Rectal smooth muscle tissue (tissue), 1 donor: ENCODE measurements around the gene SRM.
"Not testable (repeated sequence)": the region's sequence is repeated elsewhere in the genome, so short reads cannot be mapped to it uniquely, and the experiment has no call there.

Experiments
- H3K27ac ChIP-seq: one replicate; pipeline ENCODE4 v1.7.0; 2013; ENCODE audit warnings: low read depth, low read length, inconsistent platforms
- H3K27me3 ChIP-seq: one replicate; pipeline ENCODE4 v1.7.0; 2013; ENCODE audit warnings: low read length; ENCODE audit not compliant: control insufficient read depth, insufficient read depth
- H3K36me3 ChIP-seq: one replicate; pipeline ENCODE4 v1.7.0; 2013; ENCODE audit warnings: low read length; ENCODE audit not compliant: control insufficient read depth, insufficient read depth
- H3K4me1 ChIP-seq: one replicate; pipeline ENCODE4 v1.7.0; 2013; ENCODE audit warnings: low read length; ENCODE audit not compliant: control insufficient read depth, insufficient read depth
- H3K4me3 ChIP-seq: one replicate; pipeline ENCODE4 v1.7.0; 2013; ENCODE audit warnings: low read length
- H3K9ac ChIP-seq: one replicate; pipeline ENCODE4 v1.7.0; 2013; ENCODE audit warnings: low read length

The SRM gene

GRCh38 chr1:11046625-11047365 is 13.0 kb downstream of the SRM start, which contains the start of gene MASP2:
TSS of gene MASP2 (minus strand) at chr1:11047239. CDS start at chr1:11047207, 32 bp downstream.
- H3K27me3 ChIP-seq: no peaks in the 10 kb centered on the region
- no peak within 1 kb of the TSS for H3K9ac ChIP-seq
- H3K4me1 ChIP-seq: no peaks in the 10 kb centered on the region
- H3K36me3 ChIP-seq: no peaks in the 10 kb centered on the region
- H3K4me3 ChIP-seq: no peak within 1 kb of the TSS
- H3K27ac ChIP-seq: no peak within 1 kb of the TSS

DNA sequence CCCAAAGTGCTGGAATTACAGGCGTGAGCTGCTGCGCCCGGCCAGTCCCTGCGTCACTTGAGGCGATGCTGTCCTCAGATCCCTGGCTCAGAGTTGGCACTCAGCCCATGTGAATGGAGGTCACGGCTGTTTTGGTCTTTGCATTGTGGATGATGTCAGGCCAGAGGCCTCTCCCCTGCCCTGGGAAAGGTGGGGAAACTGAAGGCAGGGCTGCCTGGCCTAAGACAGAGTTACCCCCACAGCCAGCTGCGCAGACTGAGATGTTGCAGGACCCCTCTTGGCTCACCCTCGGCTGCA is 13.6 kb downstream of the SRM start:
- Histone ChIP-seq H3K36me3 (no peaks in the 10 kb centered on the region), H3K9ac (no peak overlapping the region)

DNA sequence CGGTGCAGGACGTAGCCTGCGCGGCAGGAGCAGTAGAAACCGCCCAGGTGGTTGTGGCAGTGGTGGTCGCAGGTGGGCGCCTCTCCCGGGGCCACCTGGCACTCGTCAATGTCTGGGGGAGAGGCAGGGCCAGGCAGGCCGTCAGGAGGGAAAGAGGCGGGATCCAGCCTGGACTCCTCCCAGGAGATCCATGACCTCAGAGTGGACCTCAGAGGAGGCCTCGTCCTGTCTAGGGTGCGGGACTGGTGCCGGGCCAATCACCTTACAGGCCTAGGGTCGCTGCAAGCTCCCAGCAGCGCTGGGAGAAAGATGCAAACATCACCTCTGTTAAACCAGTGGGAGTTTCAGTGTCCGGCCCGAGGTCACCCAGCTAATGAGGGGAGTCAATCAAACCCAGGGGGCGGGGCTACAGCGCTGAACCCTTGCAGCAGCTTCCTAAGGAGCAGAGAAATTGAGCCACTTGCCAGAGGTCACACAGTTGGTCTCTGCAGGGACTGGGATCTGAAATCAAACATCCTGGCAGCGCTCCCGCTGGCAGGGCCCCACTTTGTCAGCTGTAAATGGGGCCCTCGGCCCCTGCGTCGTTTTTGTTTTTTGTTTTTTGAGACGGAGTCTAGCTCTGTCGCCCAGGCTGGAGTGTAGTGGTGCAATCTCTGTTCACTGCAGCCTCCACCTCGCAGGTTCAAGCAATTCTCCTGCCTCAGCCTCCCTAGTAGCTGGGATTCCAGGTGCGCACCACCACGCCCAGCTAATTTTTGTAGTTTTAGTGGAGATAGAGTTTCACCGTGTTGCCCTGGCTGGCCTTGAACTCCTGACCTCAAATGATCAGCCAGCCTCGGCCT is 14.2 kb downstream of the SRM start:
- Histone ChIP-seq H3K9ac (no peak overlapping the region), H3K4me1 (no peaks in the 10 kb centered on the region), H3K27ac (no peak overlapping the region), H3K36me3 (no peaks in the 10 kb centered on the region), H3K27me3 (no peaks in the 10 kb centered on the region), H3K4me3 (no peak overlapping the region)

More for the DNA sequence above, 13.6 kb downstream of the SRM start:
- Histone ChIP-seq H3K27me3 (no peaks in the 10 kb centered on the region), H3K4me3 (no peak overlapping the region), H3K4me1 (no peaks in the 10 kb centered on the region), H3K27ac (no peak overlapping the region)

DNA sequence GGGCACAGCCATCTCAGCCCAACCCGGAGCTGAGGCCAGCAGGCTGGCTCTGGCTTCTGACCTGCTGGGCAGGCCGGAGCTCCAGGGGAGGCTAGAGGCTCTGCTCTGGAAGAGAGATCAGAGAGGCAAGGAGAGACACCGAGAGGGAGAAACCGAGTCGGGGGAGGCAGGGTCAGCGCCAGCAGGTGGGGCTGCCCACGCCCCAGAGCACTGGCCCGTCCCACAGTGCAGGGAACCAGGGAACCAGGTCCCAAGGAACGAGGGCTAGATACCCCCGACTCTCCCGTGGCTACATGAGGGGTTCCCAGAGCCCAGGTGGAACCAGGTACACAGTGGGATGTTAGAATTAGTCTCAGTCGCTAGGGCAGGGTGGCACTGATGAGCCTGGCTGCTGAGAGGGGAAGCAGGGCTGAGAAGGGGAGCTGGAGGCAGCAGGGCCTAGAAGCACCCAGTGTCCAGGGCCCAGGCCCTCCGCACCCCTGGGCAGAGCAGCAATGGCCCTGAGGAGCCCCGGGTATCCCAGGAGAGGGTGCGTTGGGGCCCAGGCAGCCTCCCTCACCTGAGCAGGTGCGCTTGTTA is 14.9 kb downstream of the SRM start:
- Histone ChIP-seq H3K4me3 (no peak overlapping the region), H3K9ac (no peak overlapping the region), H3K27ac (no peak overlapping the region), H3K36me3 (no peaks in the 10 kb centered on the region), H3K4me1 (no peaks in the 10 kb centered on the region), H3K27me3 (no peaks in the 10 kb centered on the region)

DNA sequence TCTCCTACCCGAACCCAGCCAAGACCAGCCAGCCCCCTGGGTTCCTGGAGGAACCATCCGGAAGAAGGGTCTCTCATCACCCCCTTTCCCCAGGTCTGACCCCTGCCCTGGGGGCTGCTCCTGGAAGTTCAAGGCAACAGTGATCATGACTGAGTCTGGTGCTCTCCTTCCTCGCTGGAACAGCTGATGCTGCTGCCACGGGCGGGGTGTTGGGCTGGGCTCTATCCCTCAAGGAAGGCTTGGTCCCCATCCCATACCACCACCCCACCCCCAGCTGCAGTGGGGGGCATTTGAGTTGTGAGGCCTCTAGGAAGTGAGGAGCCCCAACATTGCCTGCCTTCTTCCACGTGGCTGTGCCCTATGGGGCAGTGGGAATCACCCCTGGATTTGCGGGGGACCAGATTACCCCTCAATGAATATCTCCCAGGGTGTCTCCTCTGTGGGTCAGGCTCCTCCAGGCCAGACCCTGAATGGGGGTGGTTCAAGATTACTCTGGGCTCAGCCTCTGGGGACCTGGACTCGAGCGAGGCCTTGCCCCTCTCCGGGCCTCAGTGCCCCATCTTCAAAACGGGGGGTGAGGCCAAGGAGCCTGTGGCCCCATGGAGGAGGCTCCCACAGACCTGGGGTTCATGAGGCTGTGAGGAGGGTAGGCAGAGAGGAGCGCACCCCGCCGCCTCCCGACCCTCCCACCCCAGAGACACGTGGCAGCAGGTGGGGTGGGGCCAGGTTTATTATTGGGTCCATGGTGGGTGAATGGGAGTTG is 15.6 kb downstream of the SRM start:
- Histone ChIP-seq H3K36me3 (no peaks in the 10 kb centered on the region), H3K4me1 (no peaks in the 10 kb centered on the region), H3K27me3 (no peaks in the 10 kb centered on the region), H3K27ac (no peak overlapping the region), H3K4me3 (no peak overlapping the region), H3K9ac (no peak overlapping the region)

DNA sequence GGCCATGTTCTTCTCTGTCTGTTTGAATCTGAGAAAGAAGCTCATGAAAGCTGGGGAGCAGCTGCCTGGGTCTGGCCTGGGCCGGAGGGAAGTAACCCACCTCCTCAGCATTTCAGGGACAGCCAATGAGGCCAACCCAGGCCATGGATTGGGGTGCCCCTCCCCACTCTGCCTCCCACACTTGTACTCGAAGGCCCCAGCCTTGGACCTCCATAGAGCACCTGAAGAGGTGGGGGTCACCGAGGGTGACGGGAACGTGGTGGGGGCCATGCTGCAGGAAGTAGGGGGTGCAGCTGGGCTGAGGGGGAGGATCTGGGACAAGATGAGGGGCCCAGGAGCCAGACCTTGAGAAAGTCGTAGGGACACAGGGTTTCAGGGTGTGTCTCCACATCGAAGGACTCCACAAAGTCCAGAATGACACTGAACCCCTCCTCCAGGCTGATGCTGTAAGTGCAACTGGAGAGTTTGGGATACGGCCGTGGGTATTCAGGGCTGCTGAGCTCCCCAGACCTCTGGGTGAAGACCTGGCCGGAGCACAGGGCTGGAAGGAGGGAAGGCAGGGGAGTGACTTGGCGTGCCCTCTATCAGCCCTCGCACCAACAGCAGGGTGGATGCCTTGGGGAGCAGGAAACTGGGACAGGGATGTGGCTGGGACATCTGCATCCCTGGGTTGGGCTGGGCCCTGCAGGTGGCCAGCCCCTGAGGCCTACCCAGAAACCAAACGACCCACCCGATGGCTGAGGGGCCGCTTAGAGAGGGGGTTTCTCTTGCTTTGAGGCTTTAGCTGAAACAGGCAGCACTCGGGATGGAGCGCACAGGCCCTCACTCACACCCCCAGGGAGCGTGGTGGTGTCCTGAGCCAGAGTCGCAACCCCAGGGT is 16.6 kb downstream of the SRM start:
- Histone ChIP-seq H3K27me3 (no peaks in the 10 kb centered on the region), H3K9ac (no peak overlapping the region), H3K36me3 (no peaks in the 10 kb centered on the region), H3K27ac (no peak overlapping the region), H3K4me3 (no peak overlapping the region), H3K4me1 (no peaks in the 10 kb centered on the region)

- Histone ChIP-seq H3K4me3 (no peak overlapping the region), H3K27ac (no peak overlapping the region), H3K9ac (no peak overlapping the region), H3K27me3 (no peaks in the 10 kb centered on the region), H3K4me1 (no peaks in the 10 kb centered on the region), H3K36me3 (no peaks in the 10 kb centered on the region)
Observed at GRCh38 chr1:11042065-11042464, 17.8 kb downstream of the SRM start.

DNA sequence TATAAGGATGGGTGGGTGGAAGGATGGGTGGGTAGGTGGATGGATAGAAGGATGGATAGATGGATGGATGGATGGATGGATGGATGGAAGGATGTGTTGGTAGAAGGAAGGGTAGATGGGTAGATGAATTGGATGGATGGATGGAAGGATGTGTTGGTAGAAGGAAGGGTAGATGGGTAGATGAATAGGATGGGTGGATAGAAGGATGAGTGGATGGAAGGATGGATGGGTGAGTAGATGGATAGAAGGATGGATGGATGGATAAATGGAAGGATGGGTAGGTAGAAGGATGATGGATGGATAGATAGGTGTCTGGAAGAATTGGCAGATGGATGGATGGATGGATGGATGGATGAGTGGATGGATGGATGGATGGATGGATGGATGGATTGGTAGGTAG is 18.8 kb downstream of the SRM start:
- Histone ChIP-seq H3K9ac (no peak overlapping the region), H3K27me3 (no peaks in the 10 kb centered on the region), H3K36me3 (no peaks in the 10 kb centered on the region), H3K4me3 (no peak overlapping the region), H3K27ac (no peak overlapping the region), H3K4me1 (no peaks in the 10 kb centered on the region)

DNA sequence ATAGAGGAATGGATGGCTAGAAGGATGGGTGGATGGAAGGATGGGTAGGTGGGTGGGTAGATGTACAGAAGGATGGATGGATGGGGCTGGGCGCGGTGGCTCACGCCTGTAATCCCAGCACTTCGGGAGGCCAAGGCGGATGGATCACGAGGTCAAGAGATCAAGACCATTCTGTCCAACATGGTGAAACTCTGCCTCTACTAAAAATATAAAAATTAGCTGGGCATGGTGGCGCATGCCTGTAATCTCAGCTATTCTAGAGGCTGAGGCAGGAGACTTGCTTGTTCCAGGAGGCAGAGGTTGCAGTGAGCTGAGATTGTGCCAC is 19.8 kb downstream of the SRM start:
- H3K27me3 ChIP-seq, H3K36me3 ChIP-seq, H3K9ac ChIP-seq, H3K4me3 ChIP-seq, H3K27ac ChIP-seq, H3K4me1 ChIP-seq: not testable (repeated sequence)

GRCh38 chr1:11039351-11040104 is 20.3 kb downstream of the SRM start:
- Histone ChIP-seq H3K4me3 (no peak overlapping the region), H3K36me3 (no peaks in the 10 kb centered on the region), H3K27me3 (no peaks in the 10 kb centered on the region), H3K4me1 (no peaks in the 10 kb centered on the region), H3K27ac (no peak overlapping the region), H3K9ac (no peak overlapping the region)

- H3K27me3 ChIP-seq: no peaks in the 10 kb centered on the region
- no peak overlapping the region for H3K27ac ChIP-seq
- no peak overlapping the region for H3K4me3 ChIP-seq
- no peak overlapping the region for H3K9ac ChIP-seq
- no peaks in the 10 kb centered on the region for H3K36me3 ChIP-seq
- H3K4me1 ChIP-seq: no peaks in the 10 kb centered on the region
Observed at GRCh38 chr1:11037740-11038182, 22.1 kb downstream of the SRM start.
